DMS114 treated with DMSO at 0.1 percent for 48 hours (cell line): ENCODE results near the gene HBEGF.
A peak's percentile ranks its signal among the peaks of the same experiment; 100 is the strongest.
"Not testable (repeated sequence)": the region's sequence is repeated elsewhere in the genome, so short reads cannot be mapped to it uniquely, and the experiment has no call there.

ENCODE experiments used
- DNase-seq: peaks from one replicate; lab custom pipeline; 2025; ENCODE audit not compliant: unreplicated experiment; lab: John Stamatoyannopoulos, UW

The HBEGF gene

DNA sequence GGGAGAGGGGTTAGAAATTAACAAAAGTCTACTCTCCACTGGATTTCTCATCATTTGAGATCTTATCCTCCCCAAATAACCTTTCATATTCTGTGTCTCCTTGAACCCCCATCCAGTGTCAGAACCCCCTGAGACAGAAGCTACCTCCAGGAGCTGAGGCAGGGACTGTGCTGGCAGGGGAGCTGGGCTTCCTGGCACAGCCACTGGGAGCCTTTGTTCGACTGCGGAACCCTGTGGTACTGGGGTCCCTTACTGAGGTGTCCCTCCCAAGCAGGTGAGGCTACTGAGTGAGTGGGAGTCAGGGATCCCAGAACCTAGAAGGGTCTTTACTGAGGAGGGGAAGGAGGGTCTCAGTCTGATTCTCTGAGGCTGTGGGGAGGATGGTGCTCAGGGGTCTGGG, 15.5 kb upstream of the HBEGF start:
- no peak for DNase-seq

DNA sequence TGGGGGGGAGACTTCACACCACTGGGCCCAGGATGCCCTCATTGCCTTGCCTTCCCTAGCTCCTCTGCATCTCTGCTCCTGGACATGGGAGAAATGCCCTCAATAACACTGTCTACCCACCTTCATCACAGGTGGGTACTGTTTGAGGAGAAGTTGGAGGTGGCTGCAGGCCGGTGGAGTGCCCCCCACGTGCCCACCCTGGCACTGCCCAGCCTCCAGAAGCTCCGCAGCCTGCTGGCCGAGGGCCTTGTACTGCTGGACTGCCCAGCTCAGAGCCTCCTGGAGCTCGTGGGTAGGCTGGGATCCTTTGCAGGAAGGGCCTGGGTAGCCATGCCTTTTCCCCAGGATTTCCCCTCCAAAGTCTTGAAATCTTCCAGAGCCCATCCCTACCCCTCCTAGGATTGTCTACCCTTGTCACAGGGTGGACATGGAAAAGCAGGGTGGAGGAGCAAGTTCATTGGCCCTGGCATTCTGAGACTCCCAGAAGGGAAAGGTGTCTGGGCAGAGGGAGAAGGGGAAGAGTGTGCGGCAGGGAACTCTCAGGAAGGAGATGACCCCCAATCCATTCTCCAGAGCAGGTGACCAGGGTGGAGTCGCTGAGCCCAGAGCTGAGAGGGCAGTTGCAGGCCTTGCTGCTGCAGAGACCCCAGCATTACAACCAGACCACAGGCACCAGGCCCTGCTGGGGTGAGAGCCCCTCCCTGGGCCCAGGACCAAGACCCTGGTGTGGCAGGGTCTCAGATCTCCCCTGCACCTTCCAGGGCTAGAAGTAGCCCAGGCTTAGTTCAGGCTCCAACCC, 14.5 kb upstream of the HBEGF start:
- DNase-seq: no peak

DNA sequence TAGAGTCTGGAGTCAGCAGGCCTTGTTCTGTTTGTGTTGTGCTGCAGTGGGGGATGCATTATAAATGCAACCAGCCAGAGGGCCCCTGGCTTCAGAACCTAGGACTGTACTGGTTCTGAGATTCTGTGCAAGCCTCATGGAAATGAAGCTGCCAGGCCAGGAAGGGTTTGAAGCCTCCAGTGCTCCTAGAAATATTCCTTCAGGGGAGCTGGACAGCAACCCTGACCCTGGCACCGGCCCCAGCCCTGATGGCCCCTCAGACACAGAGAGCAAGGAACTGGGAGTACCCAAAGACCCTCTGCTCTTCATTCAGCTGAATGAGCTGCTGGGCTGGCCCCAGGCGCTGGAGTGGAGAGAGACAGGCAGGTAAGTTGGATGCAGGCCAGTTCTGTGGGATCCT, 13.7 kb upstream of the HBEGF start, which contains the start of gene SLC4A9:
Gene SLC4A9 (plus strand): TSS at position 94 of the 400 bp plus-strand sequence. CDS start 43 bp downstream, at position 137.
- no peak for DNase-seq

DNA sequence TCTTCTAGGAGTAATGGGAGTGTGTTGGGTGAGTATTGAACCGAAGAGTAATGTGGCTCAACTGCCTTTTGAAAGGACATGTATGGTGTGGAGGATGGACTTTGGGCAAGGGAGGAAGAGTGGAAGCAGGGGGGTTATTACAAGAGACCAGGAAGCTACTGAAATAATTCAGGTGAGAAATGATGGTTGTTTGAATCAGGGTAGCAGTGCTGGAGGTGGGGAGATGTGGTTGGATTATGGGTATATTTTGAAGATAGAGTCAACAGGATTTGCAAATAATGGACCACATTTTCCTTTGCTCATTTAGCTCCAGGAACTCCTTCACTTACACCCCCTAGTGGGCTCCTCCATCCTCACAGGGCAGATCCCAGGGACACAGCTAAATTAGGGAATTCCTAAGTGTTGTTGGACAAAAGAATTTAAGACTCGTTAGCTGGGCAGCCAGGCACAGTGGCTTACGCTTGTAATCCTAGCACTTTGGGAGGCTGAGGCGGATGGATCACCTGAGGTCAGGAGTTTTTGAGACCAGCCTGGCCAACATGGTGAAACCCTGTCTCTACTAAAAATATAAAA, 12.4 kb upstream of the HBEGF start:
- peak; percentile 53 for DNase-seq

DNA sequence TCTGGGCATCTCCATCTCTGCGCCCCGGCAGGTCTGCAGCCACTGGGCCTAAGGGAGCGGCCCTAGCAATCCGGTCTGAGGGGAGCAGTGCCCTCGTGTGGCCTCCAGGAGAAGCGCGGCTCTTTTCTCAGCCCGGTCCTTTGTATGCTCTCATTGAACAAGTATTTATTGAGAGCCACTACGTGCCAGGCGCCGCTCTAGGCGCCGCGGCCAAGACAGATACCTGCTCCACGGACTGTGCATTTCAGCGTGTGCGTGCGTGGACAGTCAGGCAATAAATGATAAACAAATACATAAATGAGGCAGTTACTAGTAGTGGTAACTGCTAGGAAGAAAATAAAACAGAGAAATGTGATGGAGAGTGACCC, 11.3 kb upstream of the HBEGF start:
- peak; percentile 87 for DNase-seq

DNA sequence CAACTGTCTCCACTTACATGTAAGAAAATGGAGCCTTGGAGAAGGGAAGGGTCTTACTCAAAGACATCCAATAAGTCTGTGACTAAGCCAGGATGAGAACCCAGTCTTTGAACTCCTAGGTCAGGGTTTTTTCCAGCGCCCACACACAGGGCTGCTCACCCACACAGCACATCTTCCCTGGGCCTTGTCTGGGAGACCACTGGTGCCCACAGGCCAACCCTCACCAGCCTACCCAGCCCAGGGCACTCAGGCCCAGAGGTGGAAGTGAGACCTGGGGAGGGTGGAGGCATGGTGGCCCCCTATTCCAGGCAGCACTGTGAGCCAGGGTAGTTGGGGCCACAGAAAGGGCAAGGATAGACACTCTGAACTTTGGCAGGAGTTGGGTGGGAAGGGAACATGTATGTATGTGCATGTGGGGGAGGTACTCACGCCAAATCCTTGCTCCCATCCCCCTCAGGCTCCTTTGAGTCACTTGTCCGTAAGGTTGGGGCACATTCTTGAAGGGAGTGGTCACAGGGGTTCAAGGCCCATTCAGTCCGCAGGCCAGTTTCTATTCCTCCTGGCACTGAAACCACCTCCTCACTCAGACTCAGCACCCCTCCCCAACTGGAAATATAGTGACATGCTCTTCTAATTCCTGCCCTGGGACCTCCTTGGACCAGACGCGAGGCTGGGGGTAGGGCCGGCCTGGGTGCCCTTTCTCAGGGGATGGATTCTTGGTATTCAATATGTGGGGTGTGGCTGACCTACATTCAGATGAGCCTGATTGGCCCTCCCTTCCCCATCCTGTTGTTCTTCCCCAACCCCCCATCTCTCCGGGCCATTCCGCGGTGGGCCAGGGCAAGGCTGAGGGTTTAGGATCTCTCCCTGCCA, 10.7 kb upstream of the HBEGF start:
- no peak for DNase-seq

DNA sequence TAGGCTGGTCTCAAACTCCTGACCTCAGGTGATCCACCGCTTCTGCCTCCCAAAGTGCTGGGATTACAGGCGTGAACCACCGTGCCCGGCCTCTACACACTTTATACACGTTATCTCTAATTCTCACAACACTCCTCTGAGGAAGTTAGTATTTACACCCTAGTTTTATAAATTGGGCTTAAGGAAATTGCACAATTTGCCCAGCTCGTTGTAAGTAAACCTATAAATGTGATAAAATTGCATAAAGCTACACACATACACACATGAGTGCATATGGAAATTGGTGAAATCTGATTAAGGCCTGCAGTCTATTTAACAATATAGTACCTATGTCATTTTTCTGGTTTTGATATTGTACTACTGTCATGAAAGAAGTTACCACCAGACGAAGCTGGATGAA, 9.1 kb upstream of the HBEGF start:
- DNase-seq: no peak

DNA sequence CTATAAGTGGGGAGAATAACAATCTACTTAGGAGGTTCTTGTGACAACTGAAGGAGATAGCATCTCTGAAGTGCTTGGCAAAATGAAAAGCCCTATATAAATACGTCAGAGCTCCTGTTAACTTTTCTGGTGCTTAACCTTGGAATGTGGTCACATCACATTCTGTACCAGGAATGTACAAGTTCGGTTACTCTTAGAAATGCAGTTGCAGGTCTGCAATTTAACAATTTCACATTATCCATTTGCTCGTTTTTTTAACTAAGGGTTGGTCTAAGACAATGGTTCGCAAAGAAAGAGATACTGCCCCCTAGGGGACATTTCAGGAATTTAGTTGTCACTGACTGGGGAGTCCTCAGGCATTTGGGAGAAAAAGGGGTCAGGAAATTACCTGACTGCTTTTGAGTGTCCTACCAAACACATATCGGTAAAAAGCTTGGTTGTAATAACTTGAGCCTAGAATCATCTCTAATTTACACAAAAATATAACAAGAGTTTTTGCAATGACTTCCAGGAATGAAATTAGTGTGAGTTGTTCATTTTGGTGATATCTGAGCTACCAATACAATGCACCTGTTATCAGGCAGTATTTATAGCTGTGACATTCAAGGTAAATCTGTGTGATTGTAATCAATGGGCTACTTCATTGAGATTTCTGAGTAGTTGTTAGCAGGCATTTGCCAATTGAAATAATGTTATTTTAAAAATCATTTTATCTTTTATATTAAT, 5.4 kb upstream of the HBEGF start:
- DNase-seq: peak; percentile 44

DNA sequence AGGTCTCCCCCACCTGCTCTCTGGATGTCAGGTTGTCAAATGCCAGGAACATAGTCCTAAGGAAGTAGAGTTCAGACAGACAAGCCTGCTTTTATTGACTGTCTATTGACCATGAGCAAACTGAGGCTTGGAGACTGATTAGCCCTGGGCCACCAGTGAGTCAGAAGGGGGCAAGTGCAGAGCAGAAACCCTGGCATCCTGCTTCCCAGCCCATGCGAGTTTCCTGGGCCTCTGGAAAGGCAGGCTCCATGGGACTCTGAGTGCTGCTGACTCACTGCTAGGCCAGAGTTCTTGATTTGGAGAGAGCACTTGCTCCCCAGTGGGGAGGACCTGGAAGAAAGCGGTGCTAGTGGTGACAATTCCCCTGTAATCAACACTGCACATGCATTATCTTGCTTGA, 2.8 kb upstream of the HBEGF start:
- no peak for DNase-seq

DNA sequence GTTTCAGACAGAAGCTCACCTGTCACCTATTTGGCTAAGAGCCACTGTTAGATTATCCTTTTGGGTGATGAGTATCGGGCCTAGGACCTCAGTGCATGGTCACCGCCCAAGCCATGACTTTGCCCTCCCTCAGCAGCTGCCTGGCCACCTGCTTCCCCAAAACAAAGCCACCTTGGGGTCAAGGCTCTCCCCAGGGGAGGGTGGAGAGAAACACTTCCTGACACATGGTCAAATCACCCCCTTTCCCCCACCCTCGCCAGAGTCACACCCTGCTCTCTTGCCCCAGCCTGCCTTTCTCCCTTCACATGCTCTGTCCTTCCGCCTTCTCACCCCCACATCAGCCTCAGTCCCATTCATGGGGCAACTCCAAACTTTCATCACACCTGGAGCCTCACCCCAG, 1.7 kb upstream of the HBEGF start:
- no peak for DNase-seq

DNA sequence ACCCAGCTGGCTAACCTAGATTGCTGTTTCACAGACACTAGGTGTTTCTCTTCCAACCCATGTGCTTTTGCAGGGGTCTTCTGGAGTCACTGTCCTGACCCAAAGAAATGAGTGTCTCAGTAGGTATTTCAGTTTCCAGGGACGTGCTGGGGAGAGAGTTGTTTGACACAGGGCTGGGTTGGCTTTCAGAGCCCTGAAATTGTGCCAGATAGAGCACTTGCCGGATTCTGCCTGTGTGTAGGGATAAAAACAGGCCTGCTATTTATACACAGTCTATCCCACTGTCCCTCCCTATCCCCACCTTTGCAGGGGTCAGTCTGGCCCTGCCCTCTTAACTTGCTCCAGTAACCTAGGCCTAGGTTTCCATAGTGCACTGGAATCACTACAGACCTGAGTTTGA, 957 bp upstream of the HBEGF start:
- DNase-seq: no peak

DNA sequence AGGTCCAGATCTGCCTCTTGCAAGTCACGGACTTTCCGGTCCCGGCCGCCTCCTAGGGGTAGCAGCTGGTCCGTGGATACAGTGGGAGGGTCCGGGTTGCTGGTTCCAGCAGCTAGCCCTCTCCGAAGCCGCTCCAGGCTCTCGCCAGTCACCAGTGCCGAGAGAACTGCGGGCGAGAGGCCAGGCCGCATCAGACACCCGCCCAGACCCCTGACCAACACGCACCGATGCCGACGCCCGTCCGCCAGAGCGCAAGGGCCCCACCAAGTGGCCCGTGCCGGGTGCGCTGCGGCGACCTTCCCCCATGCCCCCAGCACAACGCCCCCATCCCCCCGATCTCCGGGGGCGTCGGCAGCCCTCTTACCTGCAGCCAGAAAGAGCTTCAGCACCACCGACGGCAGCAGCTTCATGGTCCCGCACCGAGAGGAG, 470 bp downstream of the HBEGF start:
- DNase-seq: peak; percentile 43

DNA sequence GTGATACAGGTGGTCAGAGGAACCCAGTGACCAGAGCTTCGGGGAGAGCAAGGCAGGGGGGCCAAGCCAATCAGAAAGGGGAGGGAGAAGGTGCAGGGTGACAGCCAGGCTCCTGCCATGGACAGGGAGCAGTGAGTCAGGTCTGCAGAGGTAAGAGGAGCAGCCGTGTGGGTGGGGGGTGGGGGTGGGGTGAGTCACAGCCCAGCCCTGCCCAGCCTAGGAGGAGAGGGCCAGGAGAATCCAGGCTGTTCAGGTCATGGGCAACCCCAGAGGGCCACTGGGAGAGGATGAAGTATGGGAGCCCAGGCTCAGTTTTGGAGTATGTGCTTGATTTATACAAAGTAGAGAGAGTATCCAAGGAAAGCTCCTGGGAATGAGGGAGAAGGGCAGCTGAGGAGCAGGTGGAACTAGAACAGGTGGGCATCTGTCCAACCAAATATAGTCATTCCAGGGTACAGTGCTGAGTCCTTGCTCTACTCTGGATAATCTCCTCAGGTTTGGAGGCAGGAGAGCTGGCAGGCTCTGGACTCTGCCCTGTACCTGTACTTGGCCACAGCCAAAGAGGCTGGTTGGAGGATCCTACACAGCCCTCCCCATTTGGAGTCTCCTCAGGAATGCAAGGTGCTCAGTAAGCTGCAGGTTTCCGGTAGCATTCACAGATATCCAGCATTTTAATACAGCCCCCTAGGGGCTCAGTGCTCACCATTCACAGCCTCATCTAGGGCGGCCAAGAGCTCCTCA, 1.6 kb downstream of the HBEGF start:
- no peak for DNase-seq

DNA sequence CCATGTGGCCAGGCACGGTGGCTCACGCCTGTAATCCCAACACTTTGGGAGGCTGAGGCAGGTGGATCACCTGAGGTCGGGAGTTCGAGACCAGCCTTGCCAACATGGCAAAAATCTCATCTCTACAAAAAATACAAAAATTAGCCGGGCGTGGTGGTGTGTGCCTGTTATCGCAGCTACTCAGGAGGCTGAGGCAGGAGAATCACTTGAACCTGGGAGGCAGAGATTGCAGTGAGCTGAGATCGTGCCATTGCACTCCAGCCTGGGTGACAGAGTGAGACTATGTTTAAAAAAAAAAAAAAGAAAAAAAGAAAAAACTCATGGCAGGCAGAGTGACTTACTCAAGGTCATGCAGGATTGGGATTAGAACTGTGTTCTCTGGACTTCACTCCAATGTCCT, 2.6 kb downstream of the HBEGF start:
- not testable (repeated sequence) for DNase-seq

DNA sequence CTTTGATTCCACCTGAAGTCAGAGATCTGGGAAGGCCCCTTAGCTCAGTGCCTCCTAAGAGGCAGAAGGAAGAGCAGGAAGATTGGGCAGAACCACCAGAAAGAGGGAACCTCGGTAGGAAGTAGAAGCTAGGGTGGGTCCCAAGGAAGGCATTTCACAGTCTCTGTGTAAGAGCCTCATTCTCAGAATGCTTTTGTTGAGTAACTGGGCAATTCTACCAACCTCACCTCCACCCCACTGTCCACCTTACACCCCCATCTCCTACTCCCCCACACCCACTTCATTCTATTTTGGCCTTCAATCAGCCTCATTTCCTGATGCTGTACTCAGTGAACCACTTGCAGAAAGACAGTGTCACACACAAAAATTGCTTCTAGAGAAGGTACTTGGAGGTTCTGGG, 3.5 kb downstream of the HBEGF start:
- no peak for DNase-seq

DNA sequence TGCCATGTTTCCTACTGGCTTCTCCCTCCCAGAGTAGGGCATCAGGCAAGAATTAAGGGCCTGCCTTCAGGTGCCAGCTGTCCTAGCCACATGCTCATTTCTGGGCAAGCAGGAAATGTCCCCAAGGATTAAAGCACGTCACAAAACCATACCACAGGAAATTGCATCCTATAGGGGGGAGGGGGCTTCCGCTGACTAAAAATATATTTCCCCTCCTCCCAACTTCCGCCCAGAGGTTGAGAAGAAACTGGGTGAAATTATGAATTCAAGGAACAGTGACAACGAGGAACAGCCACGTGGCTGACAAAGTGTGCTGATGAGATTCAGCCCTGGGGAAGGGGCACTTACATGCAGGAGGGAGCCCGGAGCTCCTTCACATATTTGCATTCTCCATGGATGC, 4.1 kb downstream of the HBEGF start:
- no peak for DNase-seq

DNA sequence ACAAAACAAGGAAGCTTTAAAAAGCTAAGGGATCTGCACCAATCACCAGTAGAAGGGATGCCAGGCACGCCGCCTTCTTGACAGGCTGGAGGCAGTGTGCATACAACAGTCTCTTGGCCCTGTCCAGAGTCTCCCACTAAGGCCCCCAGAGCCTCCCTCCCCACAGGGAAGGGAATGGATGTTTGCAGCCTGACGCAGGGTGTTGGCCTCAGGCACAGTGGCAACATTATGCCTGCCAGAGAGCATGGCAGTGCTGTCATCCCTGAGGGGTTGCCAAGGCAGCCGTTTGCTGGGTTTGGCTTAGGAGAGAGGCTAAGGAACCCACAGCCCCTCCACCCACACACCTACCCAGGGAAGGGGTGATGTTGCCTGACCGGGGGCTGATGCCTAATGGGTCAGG, 4.8 kb downstream of the HBEGF start:
- no peak for DNase-seq

DNA sequence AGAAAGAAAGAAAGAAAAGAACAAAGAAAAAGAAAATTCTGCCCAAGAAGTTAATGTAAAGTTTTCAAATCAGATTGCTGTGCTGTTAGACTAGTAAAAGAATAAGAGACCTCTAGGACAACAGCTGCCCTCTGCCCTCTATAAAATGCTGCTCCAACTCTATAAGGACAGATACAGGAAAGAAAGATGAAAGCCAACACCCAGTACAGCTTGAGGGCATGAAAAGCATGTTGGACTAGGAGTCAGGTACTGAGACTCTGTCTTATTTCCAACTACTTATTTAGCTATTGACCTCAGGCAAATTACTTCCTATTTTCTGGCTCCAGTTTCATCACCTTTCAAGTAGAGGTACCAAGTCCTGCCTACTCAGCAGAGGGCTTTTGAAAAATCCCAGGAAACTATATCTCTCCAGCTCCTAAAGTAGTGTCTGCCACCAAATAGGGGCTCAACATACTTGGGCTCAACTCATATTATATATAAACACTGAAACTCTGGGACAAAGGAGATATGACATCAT, 5.7 kb downstream of the HBEGF start:
- DNase-seq: no peak

DNA sequence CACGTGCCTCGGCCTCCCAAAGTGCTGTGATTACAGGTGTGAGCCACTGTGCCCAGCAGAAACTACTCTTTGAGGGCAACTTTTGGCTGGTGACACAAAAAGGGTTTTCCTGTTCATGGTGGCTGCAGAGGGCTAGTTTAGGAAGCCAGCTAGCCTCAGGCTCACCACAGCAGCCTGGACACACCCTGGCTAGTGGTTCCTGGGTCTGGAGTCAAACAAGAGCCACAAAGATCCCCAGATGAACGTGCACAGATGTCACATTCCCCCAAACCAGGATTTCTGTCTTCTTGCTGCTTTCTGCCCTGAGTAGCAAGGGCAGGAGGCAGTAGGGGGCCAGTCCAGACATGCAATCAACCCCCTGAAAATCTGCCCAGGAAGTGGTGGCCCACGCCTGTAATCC, 6.8 kb downstream of the HBEGF start:
- DNase-seq: no peak

DNA sequence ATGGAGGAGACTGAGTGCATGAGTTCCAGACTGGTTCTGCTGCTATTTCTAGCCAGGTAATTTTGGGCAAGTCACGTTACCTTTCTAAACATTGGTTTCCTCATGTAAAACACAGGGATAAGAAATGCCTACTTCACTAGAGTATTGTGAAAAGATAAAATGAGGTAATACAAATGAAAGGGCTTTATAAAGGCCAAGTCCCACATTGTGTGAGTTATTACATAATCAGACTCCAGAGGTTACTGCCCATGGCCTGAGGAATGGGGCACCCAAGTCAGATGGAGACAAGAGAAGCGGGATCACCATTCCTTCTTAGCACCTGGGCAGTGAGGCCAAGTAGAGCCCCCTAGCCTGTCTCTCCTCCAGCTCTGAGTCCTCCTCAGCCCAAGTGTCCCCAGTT, 7.5 kb downstream of the HBEGF start:
- DNase-seq: no peak
